ENCODE data around the gene DDOST.
A peak's percentile ranks its signal among the peaks of the same experiment; 100 is the strongest.

The DDOST gene

GRCh38 chr1:20660847-20661206, 342 bp downstream of the DDOST start:
- DNase-seq = no peak

- DNase-seq = no peak
These were observed 806 bp downstream of the DDOST start for GRCh38 chr1:20660363-20660762.

GRCh38 chr1:20658166-20658915, 2.8 kb downstream of the DDOST start:
- no peak for DNase-seq

GRCh38 chr1:20657024-20657423, 4.1 kb downstream of the DDOST start:
- no peak for DNase-seq

GRCh38 chr1:20654104-20654690, 7.0 kb downstream of the DDOST start:
- peak in 30 of 51 donors; percentile 4 to 82 (median 36) for DNase-seq

GRCh38 chr1:20652300-20652699, 8.9 kb downstream of the DDOST start:
- DNase-seq = no peak

- DNase-seq = no peak
These were observed 12.2 kb downstream of the DDOST start for GRCh38 chr1:20648946-20649345.

GRCh38 chr1:20648438-20648837, 12.7 kb downstream of the DDOST start:
- no peak for DNase-seq

- DNase-seq = no peak
These were observed 15.8 kb downstream of the DDOST start for GRCh38 chr1:20645414-20645813.

GRCh38 chr1:20644416-20644815, 16.8 kb downstream of the DDOST start:
- DNase-seq = no peak

GRCh38 chr1:20643080-20643479, 18.1 kb downstream of the DDOST start:
- DNase-seq = no peak

GRCh38 chr1:20641975-20642374, 19.2 kb downstream of the DDOST start:
- DNase-seq = no peak

- peak in 19 of 51 donors; percentile 5 to 43 (median 19) for DNase-seq
These were observed 21.0 kb downstream of the DDOST start for GRCh38 chr1:20640183-20640597.

GRCh38 chr1:20636785-20637347, 24.3 kb downstream of the DDOST start:
- no peak for DNase-seq

GRCh38 chr1:20634594-20635084, 26.5 kb downstream of the DDOST start:
- peak in 11 of 51 donors; percentile 5 to 22 (median 8) for DNase-seq

GRCh38 chr1:20634065-20634593, 27.0 kb downstream of the DDOST start:
- peak in 1 of 51 donors; percentile 68 for DNase-seq

- DNase-seq = peak; percentile 14 to 84 (median 64)
These were observed 27.7 kb downstream of the DDOST start, which contains the start of gene PINK1 for GRCh38 chr1:20633190-20634064. PINK1 (plus strand) TSS chr1:20633458; CDS start chr1:20633549, 91 bp downstream.

GRCh38 chr1:20632386-20632785, 28.8 kb downstream of the DDOST start:
- DNase-seq = no peak

- no peak for DNase-seq
These were observed 30.4 kb downstream of the DDOST start for GRCh38 chr1:20630729-20631128.

GRCh38 chr1:20626524-20626923, 34.6 kb downstream of the DDOST start:
- DNase-seq = no peak

GRCh38 chr1:20626098-20626427, 35.1 kb downstream of the DDOST start:
- DNase-seq = no peak
